Thoracic aorta (tissue), 2 donors: ENCODE measurements around the gene CTNNA3. TPM values are rescaled to one million over a fixed set of nuclear protein-coding genes. Genes with fewer than 3 reads are reported as not detected.

Experiments
- ATAC-seq: fragments of 150-250 bp; one replicate; pipeline ENCODE4 v1.8.0; 2017; ENCODE audit warnings: low read depth; ENCODE audit not compliant: insufficient number of reproducible peaks, low FRiP score
- DNase-seq: peaks from one replicate; pipeline ENCODE4 v3.0.0-alpha.2; 2020; ENCODE audit warnings: low spot score
- H3K27ac ChIP-seq, 2 donors: fragments of 200-600 bp; sonication (generic); 1 replicate in 1 of 2; 2 replicates in 1 of 2; pipeline ENCODE4 v1.5.1; 2016; ENCODE audit warnings: mild to moderate bottlenecking in 2 of 2, moderate library complexity in 2 of 2
- H3K27me3 ChIP-seq: fragments of 200-600 bp; sonication (generic); replicated peaks from 2 replicates; pipeline ENCODE4 v1.6.0; 2016; ENCODE audit warnings: mild to moderate bottlenecking; ENCODE audit not compliant: insufficient read depth
- H3K36me3 ChIP-seq: fragments of 200-600 bp; sonication (generic); one replicate; pipeline ENCODE4 v1.5.1; 2016
- H3K4me1 ChIP-seq, 2 donors: fragments of 200-600 bp; sonication (generic); 1 replicate in 1 of 2; 2 replicates in 1 of 2; pipeline versions ENCODE4 v1.5.1 to v1.6.0; 2016; ENCODE audit warnings: low read depth in 2 of 2, mild to moderate bottlenecking in 1 of 2; ENCODE audit not compliant: control insufficient read depth in 1 of 2
- H3K4me3 ChIP-seq: fragments of 200-600 bp; sonication (generic); 2 replicates; pipeline ENCODE4 v1.5.1; 2016; ENCODE audit warnings: mild to moderate bottlenecking
- H3K9me3 ChIP-seq: fragments of 200-600 bp; sonication (generic); 2 replicates; pipeline ENCODE4 v1.5.1; 2016
- total RNA-seq, 2 donors: library from RNA; depleted of rRNA; stranded (reverse); fragments of >200 nt; gene quantifications; one replicate each; pipeline versions ENCODE4 v1.1.0 to v1.2.3, GENCODE V29; 2016
- TF ChIP-seq, protein P1 (sequence below): fragments of 200-600 bp; sonication (generic); IDR thresholded peaks from one replicate; pipeline ENCODE4 v1.5.1; 2019; ENCODE audit warnings: antibody characterized with exemption

Gene CTNNA3
- total RNA-seq, 2 donors from 2014 or later: 0.95 to 1.2 TPM

DNA sequence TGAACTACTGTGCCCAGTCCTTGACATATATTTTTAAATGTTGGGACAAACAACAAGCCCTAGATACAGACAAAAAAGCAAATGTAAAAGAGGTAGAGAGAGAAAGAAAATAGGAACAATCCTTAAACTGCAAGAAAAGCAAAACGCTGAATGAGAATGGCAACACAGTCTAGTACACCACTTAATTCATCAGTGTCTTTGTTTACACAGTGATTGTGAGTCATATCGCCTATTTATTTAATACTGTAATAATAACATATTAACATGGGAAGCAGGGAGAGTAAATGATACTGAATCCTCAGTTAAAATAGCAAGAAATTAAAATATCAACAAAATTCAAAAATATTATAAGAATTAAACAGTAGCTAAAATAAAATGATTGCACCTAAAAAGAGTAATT, 780.0 kb downstream of the CTNNA3 start:
- ATAC-seq: no peak
- Histone ChIP-seq H3K4me1 (no peaks in the 10 kb centered on the region), H3K36me3 (no peaks in the 10 kb centered on the region), H3K27ac (no peak overlapping the region), H3K27me3 (no peaks in the 10 kb centered on the region), H3K9me3 (no peaks in the 10 kb centered on the region), H3K4me3 (no peak overlapping the region)
- TF ChIP-seq, protein P1, sequence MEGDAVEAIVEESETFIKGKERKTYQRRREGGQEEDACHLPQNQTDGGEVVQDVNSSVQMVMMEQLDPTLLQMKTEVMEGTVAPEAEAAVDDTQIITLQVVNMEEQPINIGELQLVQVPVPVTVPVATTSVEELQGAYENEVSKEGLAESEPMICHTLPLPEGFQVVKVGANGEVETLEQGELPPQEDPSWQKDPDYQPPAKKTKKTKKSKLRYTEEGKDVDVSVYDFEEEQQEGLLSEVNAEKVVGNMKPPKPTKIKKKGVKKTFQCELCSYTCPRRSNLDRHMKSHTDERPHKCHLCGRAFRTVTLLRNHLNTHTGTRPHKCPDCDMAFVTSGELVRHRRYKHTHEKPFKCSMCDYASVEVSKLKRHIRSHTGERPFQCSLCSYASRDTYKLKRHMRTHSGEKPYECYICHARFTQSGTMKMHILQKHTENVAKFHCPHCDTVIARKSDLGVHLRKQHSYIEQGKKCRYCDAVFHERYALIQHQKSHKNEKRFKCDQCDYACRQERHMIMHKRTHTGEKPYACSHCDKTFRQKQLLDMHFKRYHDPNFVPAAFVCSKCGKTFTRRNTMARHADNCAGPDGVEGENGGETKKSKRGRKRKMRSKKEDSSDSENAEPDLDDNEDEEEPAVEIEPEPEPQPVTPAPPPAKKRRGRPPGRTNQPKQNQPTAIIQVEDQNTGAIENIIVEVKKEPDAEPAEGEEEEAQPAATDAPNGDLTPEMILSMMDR: no peak
- no peak for DNase-seq

DNA sequence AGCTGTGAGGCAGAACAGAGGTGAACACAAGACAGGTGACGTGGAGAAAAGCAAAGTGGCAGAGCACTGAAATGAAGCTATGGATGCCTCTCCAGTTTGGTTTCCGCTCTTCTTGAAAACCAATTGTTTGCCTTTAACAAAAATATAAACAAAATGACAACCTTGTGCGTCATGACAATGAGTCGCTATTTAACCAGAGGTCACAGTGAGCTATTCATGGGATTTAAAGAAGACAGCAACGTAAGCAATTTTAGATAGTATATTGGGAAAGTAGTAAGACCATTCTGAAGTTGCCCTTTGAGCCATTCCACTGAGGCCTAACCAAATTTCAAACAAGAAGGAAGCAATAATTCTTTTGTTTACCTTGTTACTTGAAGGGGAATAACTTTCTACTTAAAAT, 785.3 kb downstream of the CTNNA3 start:
- TF ChIP-seq, protein P1: no peak
- Histone ChIP-seq H3K9me3 (no peaks in the 10 kb centered on the region), H3K4me1 (no peaks in the 10 kb centered on the region), H3K36me3 (no peaks in the 10 kb centered on the region), H3K4me3 (no peak overlapping the region), H3K27me3 (no peaks in the 10 kb centered on the region), H3K27ac (no peak overlapping the region)
- ATAC-seq (no peak), DNase-seq (no peak)

DNA sequence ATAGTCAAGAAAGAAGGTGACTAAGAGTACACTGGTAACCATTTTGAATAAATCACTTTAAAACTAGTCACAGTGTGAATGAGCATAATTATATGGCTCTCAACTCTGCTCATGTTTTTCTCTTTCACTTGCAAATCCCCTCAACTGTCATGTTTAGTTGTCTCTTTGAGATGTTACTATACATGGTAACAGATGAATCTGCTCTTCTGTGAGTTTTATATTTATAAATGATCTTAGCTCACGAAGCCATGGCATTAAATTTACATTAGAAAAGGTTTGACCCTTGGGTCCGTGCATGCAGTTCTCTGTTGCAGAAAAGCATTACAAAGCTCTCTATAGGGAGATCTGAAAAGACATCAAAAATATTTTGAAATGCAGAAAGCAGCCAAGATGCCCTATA, 803.1 kb downstream of the CTNNA3 start:
- Histone ChIP-seq H3K4me1 (no peaks in the 10 kb centered on the region), H3K27ac (no peak overlapping the region), H3K36me3 (no peaks in the 10 kb centered on the region), H3K4me3 (no peak overlapping the region), H3K27me3 (no peaks in the 10 kb centered on the region), H3K9me3 (no peaks in the 10 kb centered on the region)
- TF ChIP-seq, protein P1: no peak
- ATAC-seq (no peak), DNase-seq (no peak)

DNA sequence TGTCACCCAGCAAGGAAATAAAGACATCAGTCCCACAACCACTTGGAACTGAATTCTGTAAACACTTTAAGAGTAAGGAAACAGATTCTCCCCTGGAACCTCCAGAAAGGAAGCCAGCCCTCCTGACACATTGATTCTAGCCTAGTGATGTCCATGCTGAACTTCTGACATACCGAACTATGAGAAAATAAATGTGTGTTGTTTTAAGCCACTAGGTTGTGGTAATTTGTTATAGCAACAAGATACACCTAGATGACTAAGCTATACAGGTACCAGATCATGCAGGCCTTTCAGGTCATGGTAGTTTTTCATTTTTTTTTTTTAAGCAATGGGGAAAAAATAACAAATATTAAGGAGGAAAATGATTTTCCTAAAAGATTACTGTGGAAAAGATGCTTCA, 807.8 kb downstream of the CTNNA3 start:
- Histone ChIP-seq H3K4me1 (no peaks in the 10 kb centered on the region), H3K9me3 (no peaks in the 10 kb centered on the region), H3K27ac (no peak overlapping the region), H3K27me3 (no peaks in the 10 kb centered on the region), H3K4me3 (no peak overlapping the region), H3K36me3 (no peaks in the 10 kb centered on the region)
- ATAC-seq: no peak
- DNase-seq: no peak
- TF ChIP-seq, protein P1: no peak

DNA sequence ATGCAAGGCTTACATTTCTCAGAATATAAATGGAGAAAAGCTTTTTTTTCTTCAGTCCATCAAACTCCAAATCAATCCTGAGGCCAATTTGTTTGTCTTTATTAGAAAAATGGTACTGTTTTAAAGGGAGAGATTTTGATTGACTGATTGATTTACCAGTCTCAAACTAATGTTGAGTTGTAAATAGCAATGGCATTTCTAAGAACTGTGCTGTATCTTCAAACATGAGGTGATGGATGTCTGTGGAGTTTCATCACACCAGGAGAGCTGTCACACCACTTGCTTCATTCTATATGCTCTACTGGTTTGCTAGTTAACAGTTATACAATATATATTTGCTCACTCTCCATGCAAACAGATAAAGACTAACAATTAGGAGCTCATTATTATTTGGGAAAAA, 809.1 kb downstream of the CTNNA3 start:
- Histone ChIP-seq H3K4me1 (no peaks in the 10 kb centered on the region), H3K9me3 (no peaks in the 10 kb centered on the region), H3K27me3 (no peaks in the 10 kb centered on the region), H3K4me3 (no peak overlapping the region), H3K36me3 (no peaks in the 10 kb centered on the region), H3K27ac (no peak overlapping the region)
- TF ChIP-seq, protein P1: no peak
- ATAC-seq (no peak), DNase-seq (no peak)
